Progenitor cell of endocrine pancreas (in vitro differentiated cells): ENCODE measurements around the gene GNAI3. TPM values are rescaled to one million over a fixed set of nuclear protein-coding genes. Genes with fewer than 3 reads are reported as not detected.

Source experiments
- DNase-seq: peaks from one replicate; pipeline ENCODE4 v3.0.0; 2021; ENCODE audit warnings: low spot score; ENCODE audit not compliant: unreplicated experiment
- H3K27ac Mint-ChIP-seq: 2 replicates; pipeline ENCODE4 v1.8.0; 2021; ENCODE audit warnings: mild to moderate bottlenecking, moderate library complexity, mixed read lengths
- H3K27me3 Mint-ChIP-seq: 2 replicates; pipeline ENCODE4 v1.8.0; 2021; ENCODE audit warnings: mixed read lengths
- H3K36me3 Mint-ChIP-seq: 2 replicates; pipeline ENCODE4 v1.8.0; 2022; ENCODE audit warnings: mixed read lengths; ENCODE audit not compliant: insufficient read depth
- H3K4me1 Mint-ChIP-seq: 2 replicates; pipeline ENCODE4 v1.8.0; 2021; ENCODE audit warnings: low read depth, mixed read lengths
- H3K4me3 Mint-ChIP-seq: 2 replicates; pipeline ENCODE4 v1.8.0; 2021; ENCODE audit warnings: low read depth, mild to moderate bottlenecking, moderate library complexity, mixed read lengths
- H3K9me3 Mint-ChIP-seq: 2 replicates; pipeline ENCODE4 v1.8.0; 2021; ENCODE audit warnings: low read depth, mixed read lengths
- total RNA-seq: library from RNA; stranded (reverse); gene quantifications from 2 replicates; pipeline ENCODE4 v1.2.1, GENCODE V29; 2021
- TF ChIP-seq, protein P1 (sequence below): fragments of 200-600 bp; sonication (generic); IDR thresholded peaks from one replicate; pipeline ENCODE4 v1.5.0; 2021; ENCODE audit warnings: antibody characterized with exemption, mild to moderate bottlenecking; ENCODE audit not compliant: unreplicated experiment

Gene GNAI3
- total RNA-seq, 1 donor from 2014 or later, result 10.0 TPM

DNA sequence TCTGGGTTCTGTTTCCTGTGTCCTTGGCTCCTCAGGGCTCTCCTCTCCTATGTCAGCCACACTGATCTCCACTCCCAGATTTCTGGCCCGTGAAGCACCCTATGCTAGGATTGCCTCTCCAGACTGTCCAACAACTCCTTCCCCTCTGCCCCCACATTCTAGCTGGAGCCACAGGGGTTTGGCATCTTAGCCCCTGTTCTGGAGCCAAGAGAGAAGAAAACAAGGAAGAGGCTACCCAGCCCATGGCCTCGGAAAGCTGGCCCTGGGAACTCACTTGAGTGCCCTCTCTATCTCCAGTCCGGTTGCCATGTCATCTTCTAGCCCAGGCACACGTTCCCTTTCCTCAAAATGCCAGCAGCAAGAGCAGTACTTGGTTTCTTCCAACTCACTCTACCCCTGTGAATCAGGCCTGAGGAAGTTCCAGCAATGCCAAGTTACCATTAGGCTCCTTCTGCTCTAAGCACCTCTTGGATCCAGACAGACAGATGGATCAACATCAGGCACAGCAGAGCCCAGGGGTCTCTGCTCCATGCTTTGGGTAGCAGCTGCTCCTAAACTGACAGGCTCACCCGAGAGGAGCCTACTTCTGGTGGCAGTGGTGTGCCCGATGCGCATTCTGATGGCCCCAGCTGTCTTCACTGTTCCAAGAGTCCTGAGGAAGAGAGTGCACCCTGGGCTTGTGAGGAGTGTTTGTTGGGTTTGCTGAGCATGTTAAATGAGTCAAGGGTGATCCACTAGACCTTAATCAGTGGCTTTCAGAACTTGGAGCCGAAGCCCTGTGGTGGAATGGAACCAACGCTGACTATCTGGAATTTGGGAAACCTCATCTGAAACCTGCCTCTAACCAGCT is 20.3 kb upstream of the GNAI3 start:
- H3K27me3 Mint-ChIP-seq, result peaks cover 33% of the 10 kb centered on the region
- DNase-seq, result no peak
- TF ChIP-seq, protein P1, sequence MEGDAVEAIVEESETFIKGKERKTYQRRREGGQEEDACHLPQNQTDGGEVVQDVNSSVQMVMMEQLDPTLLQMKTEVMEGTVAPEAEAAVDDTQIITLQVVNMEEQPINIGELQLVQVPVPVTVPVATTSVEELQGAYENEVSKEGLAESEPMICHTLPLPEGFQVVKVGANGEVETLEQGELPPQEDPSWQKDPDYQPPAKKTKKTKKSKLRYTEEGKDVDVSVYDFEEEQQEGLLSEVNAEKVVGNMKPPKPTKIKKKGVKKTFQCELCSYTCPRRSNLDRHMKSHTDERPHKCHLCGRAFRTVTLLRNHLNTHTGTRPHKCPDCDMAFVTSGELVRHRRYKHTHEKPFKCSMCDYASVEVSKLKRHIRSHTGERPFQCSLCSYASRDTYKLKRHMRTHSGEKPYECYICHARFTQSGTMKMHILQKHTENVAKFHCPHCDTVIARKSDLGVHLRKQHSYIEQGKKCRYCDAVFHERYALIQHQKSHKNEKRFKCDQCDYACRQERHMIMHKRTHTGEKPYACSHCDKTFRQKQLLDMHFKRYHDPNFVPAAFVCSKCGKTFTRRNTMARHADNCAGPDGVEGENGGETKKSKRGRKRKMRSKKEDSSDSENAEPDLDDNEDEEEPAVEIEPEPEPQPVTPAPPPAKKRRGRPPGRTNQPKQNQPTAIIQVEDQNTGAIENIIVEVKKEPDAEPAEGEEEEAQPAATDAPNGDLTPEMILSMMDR, result no peak
- H3K27ac Mint-ChIP-seq, result no peak overlapping the region
- no peak overlapping the region for H3K4me3 Mint-ChIP-seq
- H3K4me1 Mint-ChIP-seq, result peaks cover 7% of the 10 kb centered on the region
- H3K36me3 Mint-ChIP-seq, result no peaks in the 10 kb centered on the region
- no peaks in the 10 kb centered on the region for H3K9me3 Mint-ChIP-seq

DNA sequence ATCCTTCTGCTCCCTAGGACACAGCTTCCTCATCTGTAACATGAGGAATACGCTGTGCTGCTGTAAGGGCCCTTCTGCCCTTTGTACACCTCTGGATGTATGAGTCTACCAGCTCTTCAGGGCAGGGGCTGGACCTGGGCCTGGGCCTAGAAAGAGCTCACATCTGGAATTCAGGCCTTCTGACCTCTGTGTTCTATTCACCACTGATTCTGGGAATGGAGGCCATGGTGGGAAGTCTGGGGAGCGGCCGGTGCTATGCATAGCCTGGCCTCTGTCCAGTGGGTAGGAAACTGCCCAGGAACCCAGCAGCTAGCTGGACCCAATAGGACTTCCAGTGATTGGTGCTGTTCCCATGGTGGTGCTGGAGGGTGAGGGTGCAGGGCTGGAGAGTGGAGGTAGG is 19.7 kb upstream of the GNAI3 start:
- Mint-ChIP-seq H3K27me3 (peaks cover 33% of the 10 kb centered on the region), H3K27ac (no peak overlapping the region), H3K4me1 (peaks cover 7% of the 10 kb centered on the region)

DNA sequence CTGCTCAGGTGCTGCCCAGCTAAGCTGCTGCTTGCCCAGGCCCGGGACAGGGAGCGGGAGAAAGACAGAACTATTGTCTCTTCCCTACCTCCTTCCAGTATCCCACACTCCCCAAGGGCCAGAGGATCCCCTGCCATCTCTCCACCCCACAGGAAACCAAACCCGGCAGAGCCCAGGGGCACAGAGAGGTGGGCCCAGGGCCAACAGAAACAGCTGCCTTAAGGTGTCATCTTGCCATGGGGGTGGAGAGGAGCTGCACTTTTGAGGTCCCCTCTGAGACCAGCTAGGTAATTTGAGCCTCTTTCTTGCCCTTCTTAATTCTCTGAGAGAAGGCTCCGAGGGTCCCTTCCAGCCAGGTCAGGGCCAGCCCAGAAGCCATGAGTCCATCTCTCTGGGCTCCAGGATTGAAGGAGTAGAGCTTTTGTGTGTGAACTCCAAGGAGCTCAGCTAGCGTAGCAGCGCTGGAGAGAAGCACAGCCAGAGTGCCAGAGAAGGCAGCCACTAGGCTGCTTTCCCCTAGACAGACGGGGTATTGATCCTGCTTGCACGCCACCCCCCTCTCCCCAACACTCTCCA is 18.4 kb upstream of the GNAI3 start:
- H3K27ac Mint-ChIP-seq, result peak overlapping the region; percentile 62
- no peaks in the 10 kb centered on the region for H3K36me3 Mint-ChIP-seq
- no peak for DNase-seq
- H3K4me3 Mint-ChIP-seq, result no peak overlapping the region
- H3K27me3 Mint-ChIP-seq, result peaks cover 33% of the 10 kb centered on the region
- H3K9me3 Mint-ChIP-seq, result no peaks in the 10 kb centered on the region
- H3K4me1 Mint-ChIP-seq, result peaks cover 7% of the 10 kb centered on the region
- TF ChIP-seq, protein P1, result no peak

More for the DNA sequence above, 19.7 kb upstream of the GNAI3 start:
- Mint-ChIP-seq H3K9me3 (no peaks in the 10 kb centered on the region), H3K4me3 (no peak overlapping the region), H3K36me3 (no peaks in the 10 kb centered on the region)
- DNase-seq, result no peak
- TF ChIP-seq, protein P1, result no peak

DNA sequence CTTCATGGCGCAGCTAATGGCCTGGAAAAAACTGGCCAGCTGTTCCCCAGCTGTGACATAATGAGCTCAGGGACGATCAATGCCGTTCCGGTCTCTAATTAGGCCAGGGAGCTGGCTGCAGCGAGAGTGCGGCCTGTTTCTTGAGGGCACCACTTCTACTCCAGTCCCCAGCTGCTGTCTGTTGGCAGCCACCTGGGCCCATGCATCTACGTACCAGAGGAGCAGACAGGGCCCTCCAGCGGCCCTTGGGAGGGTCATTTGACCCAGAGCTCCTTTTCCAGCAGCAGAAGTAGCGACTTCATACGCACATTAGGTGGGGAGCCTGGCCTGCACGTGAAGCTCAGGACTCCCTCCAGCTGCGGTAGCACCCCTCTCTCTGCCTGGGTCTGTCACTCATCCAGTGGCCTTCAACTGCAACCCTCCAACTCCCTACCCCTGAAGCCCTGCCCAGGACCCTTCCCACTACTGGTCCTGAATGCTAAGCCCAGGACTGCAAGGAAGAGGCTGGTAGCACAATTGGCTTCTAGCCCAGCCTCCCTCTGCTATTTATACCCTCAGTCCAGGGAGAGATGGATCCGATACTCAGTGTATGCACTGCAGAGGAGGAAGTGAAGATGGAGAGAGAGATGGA is 17.8 kb upstream of the GNAI3 start:
- Mint-ChIP-seq H3K36me3 (no peaks in the 10 kb centered on the region), H3K4me1 (peaks cover 7% of the 10 kb centered on the region), H3K9me3 (no peaks in the 10 kb centered on the region), H3K27ac (peak overlapping the region; percentile 47), H3K27me3 (peaks cover 36% of the 10 kb centered on the region), H3K4me3 (no peak overlapping the region)
- TF ChIP-seq, protein P1, result no peak
- DNase-seq, result no peak

DNA sequence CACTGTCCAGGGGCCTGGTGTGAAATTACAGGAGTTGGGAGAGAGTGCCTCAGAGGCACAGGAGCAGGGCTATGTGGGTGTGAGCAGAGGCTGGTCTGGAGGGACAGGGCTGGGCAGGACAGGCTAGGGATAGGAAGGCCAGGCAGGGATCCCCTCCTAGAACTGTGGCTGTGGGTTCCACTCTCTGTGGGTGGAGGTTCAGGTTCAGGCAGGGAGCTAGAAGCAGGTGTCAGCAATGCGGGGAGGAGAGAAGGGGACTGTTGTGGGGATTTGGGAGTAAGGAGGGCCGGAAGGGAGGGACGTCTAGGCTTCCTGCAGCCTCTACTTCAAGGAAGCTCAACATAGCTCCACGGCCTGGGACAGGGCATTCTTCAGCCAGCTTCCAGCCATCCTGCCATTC is 17.0 kb upstream of the GNAI3 start:
- Mint-ChIP-seq H3K4me3 (no peak overlapping the region), H3K36me3 (no peaks in the 10 kb centered on the region), H3K27me3 (peaks cover 29% of the 10 kb centered on the region), H3K4me1 (peaks cover 7% of the 10 kb centered on the region), H3K27ac (no peak overlapping the region), H3K9me3 (no peaks in the 10 kb centered on the region)
- TF ChIP-seq, protein P1, result no peak
- DNase-seq, result no peak
